ENCODE data around the gene PFKFB3.

DNA sequence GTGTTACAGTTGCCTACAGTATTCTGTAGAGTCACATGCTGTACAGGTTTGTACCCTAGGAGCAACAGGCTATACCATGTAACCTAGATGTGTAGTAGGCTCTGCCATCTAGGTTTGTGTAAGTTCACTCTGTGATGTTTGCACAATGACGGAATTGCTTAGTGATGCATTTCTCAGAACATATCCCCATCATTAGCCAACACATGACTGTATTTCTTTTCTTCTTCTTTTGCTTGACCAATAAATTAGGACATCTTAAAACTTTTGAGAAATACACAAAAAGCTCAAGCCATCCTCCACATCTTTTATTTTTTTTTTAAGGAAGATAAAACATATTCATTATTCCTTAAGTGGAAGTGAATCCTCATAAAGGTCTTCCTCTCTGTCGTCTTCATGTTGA, 5.4 kb upstream of the PFKFB3 start:
- TF ChIP-seq POLR2AphosphoS5 (IDR thresholded peaks at IDR 0.05; ENCODE audit: insufficient read depth in 1 of 2, low read depth in 1 of 2) (no peak), POLR2A (IDR thresholded peaks at IDR 0.05) (no peak)
- TF ChIP-seq, protein P1, sequence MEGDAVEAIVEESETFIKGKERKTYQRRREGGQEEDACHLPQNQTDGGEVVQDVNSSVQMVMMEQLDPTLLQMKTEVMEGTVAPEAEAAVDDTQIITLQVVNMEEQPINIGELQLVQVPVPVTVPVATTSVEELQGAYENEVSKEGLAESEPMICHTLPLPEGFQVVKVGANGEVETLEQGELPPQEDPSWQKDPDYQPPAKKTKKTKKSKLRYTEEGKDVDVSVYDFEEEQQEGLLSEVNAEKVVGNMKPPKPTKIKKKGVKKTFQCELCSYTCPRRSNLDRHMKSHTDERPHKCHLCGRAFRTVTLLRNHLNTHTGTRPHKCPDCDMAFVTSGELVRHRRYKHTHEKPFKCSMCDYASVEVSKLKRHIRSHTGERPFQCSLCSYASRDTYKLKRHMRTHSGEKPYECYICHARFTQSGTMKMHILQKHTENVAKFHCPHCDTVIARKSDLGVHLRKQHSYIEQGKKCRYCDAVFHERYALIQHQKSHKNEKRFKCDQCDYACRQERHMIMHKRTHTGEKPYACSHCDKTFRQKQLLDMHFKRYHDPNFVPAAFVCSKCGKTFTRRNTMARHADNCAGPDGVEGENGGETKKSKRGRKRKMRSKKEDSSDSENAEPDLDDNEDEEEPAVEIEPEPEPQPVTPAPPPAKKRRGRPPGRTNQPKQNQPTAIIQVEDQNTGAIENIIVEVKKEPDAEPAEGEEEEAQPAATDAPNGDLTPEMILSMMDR (IDR thresholded peaks at IDR 0.05) = no peak

Measured in vagina (tissue), 2 donors.